NCI-H748 (cell line): ENCODE results near the gene PEX11A.

Experiments
- DNase-seq: peaks from one replicate; lab custom pipeline; 2025; ENCODE audit not compliant: unreplicated experiment; lab: John Stamatoyannopoulos, UW

PEX11A gene

GRCh38 chr15:89657686-89658200, 32.8 kb downstream of the PEX11A start:
- DNase-seq: no peak

- DNase-seq: no peak
Observed at GRCh38 chr15:89656116-89656815, 34.3 kb downstream of the PEX11A start.

GRCh38 chr15:89654847-89655805, 35.4 kb downstream of the PEX11A start, which contains the start of gene KIF7:
Gene KIF7 (minus strand): TSS chr15:89655467. CDS start chr15:89652930, 2,537 bp downstream.
- peak; percentile 56 for DNase-seq

- DNase-seq: no peak
Observed at GRCh38 chr15:89654301-89654761, 36.2 kb downstream of the PEX11A start.

GRCh38 chr15:89653578-89653977, 37.0 kb downstream of the PEX11A start:
- DNase-seq: no peak

GRCh38 chr15:89652666-89653065, 37.9 kb downstream of the PEX11A start:
- no peak for DNase-seq

- no peak for DNase-seq
Observed at GRCh38 chr15:89652131-89652530, 38.4 kb downstream of the PEX11A start.

- no peak for DNase-seq
Observed at GRCh38 chr15:89649716-89650115, 40.8 kb downstream of the PEX11A start.

GRCh38 chr15:89649013-89649625, 41.4 kb downstream of the PEX11A start:
- DNase-seq: no peak

- DNase-seq: no peak
Observed at GRCh38 chr15:89648106-89649012, 42.2 kb downstream of the PEX11A start.

- DNase-seq: peak; percentile 46
Observed at GRCh38 chr15:89647191-89647851, 43.2 kb downstream of the PEX11A start.

- DNase-seq: no peak
Observed at GRCh38 chr15:89646416-89647141, 44.0 kb downstream of the PEX11A start.

- no peak for DNase-seq
Observed at GRCh38 chr15:89645680-89646079, 44.9 kb downstream of the PEX11A start.

GRCh38 chr15:89642106-89642505, 48.4 kb downstream of the PEX11A start:
- DNase-seq: no peak

GRCh38 chr15:89641053-89641452, 49.5 kb downstream of the PEX11A start:
- no peak for DNase-seq

- DNase-seq: no peak
Observed at GRCh38 chr15:89640245-89640644, 50.3 kb downstream of the PEX11A start.

GRCh38 chr15:89633585-89633984, 57.0 kb downstream of the PEX11A start:
- DNase-seq: no peak

- DNase-seq: no peak
Observed at GRCh38 chr15:89632563-89633430, 57.8 kb downstream of the PEX11A start.
